HG03045 (cell line): Measurements from ENCODE around the gene BTG3.

Experiments used
- ATAC-seq: cut with Tn5 transposase; IDR thresholded peaks from one replicate; pipeline ENCODE4 v1.9.1; 2021; ENCODE audit warnings: mild to moderate bottlenecking, moderate library complexity; ENCODE audit not compliant: unreplicated experiment

BTG3 gene

DNA sequence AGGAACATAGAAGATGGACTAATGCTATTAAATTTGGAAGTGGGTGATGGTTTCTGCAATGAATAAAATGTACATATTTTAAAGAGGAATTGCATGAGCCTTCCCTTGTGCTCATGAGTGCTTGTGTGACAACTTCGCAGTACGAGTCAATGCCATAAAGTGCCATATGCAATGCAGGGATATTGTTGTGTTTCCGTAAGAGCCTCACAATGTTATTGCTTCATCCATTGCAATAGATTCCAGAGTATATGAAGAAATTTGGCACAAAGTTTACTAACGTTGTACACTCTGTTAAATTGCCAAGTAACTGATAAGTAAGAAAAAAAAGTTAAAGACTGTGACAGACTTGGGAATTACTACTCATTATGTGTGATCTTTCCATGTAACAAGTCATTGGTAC is 22.3 kb downstream of the BTG3 start:
- no peak for ATAC-seq

DNA sequence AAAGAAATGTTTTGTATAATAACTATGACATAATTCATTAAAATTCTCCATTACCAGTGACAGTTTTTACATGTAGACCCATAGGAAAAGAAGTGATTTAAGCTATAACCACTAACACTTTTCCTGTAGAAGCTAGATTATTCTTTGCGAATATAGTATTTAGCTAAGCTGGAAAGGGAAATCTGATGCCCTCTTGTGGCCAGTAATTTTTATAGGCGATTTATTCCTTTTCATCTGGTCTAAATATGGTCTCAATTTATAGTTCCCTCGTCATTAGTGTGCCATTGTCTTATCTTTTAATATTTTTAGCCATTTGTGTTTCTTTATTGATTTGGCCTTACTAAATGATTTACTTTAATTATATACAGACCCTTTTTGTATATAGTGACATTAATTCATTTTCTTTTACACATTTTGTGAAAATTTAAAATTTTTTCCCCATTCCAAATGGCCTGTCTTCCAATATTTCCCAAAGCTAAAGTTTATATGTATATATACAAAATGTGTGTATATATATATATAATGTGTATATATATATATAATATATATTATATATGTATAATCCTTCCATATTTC is 26.7 kb downstream of the BTG3 start:
- ATAC-seq = no peak

DNA sequence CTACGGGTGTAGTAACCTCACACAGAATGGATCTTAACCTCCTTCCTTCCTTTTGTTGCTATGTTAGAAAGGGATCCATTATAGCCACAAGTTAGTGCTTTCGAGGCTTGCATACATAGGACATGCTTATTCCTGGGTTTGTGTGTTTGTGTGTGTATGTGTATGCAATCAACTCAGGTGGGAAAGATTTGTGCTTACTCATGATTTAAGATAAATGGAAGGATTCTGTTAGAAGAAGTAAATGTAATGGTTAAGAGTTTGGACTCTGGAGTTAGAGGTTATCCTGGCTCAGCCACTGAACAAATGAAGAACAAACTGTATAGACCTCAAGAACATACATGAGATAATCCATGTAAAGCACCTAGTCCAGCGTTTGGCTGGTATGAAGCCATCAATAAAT is 28.8 kb downstream of the BTG3 start:
- ATAC-seq = no peak

DNA sequence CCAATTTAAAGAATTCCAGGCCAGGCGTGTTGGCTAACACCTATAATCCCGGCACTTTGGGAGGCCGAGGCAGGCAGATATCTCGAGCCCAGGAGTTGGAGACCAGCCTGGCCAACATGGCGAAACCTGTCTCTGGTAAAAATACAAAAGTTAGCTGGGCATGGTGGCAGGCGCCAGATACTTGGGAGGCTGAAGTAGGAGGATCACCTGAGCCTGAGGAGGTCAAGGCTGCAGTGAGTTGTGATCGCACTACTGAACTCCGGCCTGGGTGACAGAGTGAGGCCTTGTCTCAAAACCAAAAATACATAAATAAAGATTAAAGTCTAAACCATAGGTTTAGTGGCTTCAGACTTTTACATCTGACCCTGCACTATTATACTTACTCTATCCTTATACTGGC is 32.4 kb downstream of the BTG3 start:
- no peak for ATAC-seq

DNA sequence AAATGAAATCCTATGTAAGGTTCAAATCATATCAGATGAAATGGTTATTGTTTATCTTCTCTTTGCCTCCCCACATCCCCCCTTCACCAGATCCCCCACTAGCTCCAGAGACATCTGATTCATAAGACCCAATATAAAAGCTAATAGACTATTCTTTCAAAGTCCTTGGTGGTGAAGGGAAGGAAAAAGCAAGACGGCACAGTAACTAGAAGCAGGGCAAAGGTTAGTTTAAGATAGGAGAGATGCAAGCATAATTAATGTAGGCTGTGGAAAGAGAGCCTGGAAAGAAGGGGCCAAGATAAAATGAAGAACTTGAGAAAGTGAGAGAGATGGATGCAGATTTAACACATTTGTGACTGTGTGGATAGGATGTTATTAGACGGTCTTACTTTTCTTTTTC is 33.8 kb downstream of the BTG3 start:
- no peak for ATAC-seq

DNA sequence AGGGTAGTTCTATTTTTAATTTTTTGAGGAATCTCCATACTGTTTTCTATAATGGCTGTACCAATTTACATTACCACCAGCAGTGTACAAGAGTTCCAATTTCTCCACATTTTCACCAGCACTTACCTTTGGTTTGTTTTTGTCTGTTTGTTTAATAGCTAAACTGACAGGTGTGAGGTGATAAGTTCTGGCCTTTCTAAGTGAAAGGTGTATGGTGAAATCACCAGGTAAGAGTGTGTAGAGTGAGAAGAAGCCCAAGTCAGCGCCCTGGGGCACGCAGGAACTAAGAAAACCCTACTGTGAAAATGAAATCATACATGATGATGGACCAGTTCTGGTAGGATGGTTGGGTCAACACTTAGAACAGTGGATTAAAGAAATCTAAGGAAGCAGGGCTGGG is 34.5 kb downstream of the BTG3 start:
- ATAC-seq = no peak

DNA sequence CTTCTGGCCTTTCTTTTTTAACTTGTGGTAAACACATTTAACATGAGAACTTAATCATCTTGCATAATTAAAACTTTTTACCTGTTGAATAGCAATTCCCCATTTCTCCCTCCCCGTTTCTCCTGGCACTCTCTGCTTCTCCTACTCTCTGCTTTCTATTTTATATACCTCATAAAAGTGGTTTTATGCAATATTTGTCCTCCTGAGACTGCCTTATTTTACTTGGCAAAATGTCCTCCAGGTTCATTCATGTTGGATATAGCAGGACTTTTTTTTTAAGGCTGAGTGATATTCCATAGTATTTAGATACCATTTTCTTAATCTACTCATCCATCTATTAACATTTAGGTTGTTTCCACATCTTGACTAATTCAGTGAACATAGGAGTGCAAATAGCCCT is 35.0 kb downstream of the BTG3 start:
- no peak for ATAC-seq

DNA sequence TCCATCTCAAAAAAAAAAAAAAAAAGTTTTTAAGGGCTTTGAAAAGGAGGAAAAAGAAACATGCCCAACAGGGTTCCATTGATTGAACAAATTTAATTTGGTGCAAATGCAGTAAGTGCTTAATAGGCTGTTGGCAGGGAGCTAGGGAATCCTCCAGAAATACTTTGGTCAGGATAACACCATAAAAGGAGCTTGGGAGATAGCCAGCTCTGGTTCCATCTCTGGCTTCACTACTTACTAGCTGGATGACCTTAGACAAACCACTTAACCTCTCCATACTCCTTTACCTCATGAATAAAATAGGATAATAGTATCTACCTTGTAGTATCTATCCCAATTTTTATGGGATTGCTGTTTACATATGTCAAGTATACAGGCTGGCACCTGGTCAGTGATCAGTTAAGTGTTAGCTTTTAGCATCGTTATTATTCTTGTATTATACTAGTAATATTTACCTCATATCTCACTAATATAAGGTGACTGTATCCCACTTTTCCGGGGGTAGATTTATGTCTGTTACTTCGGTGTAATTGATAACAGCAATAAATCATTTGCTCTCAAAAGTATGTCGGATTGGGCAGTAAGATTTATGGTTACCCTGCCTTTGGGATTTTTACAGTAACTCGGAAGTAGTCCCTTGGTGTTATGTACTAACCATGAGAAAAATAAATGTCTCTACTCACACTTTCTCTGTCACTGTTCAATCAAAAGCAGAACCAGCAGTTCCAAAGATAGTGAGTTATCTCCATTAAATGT is 36.4 kb downstream of the BTG3 start:
- no peak for ATAC-seq

DNA sequence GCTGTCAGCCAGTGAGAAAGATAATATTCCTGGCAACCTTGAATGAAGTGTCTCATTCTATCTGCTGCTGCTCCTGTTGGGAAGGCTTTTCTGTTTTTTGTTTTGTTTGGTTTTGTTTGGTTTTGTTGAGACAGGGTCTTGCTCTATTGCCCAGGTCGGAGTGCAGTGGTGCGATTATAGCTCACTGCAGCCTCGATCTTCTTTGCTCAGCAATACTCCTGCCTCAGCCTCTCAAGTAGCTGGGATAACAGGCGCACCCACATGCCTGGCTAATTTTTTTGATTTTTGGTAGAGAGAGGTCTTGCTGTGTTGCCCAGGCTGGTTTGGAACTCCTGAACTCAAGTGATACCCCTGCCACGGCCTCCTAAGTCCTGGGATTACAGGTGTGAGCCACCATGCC is 37.6 kb downstream of the BTG3 start:
- no peak for ATAC-seq

DNA sequence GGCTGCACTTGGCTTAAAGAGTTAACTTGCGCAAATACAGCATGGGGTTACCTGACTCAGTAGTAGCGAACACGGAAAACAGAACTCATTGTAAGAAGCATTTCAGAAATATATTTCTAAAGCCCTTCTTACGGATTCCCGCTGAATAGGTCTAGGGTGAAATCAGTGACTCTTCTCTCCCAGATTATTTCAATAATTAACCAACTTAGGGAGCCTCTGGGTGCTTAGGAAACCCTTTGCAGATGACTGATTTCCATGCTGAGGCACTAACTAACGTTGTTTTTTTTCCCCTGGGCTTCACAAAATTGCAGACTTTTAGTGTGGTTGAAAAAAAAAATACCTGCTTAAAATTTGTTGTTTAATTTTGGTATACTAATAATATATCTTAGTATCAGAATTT is 40.3 kb downstream of the BTG3 start:
- no peak for ATAC-seq

DNA sequence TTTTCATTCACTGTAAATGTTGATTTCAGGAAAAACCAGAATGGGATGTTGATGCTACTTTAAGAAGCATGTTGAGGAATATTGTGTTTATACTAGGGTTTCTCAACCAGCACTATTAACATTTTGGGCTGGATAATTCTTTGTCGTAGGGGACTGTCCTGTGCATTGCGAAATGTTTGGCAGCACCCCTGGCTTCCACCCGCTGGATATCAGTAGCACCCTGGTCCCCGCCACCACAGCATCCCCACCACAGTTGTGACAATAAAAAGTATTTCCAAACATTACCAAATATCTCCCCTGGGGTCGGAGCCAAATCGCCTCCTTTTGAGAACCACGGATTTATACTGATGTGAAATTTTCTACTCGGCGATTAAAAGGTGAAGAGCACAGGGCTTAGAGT is 41.9 kb downstream of the BTG3 start:
- ATAC-seq = no peak

DNA sequence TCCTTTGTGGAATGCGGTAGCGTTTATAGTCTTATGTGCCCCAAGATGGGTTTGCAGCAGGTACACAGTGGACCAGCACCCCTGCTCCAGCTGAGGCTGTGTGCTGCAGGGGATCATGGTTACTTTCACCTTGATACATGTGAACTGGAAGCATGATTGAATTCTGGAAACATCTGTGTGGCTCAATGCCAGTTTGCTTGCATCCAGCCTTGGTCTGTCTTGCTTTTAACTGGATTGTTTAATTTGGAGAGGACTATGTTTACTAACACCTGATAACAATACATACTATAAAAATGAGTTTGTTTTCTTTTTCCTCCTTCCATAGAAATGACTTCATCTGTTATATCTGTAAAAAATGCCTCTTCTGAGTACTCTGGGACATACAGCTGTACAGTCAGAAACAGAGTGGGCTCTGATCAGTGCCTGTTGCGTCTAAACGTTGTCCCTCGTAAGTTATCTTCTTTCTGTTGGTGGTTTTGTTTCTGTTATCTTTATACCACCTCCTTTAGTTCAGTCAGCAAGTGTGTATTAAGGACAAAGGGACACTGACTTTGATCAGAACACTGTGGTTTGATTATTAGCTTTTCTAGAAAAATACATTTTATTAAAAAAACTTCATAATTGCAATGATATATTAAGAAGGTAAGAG is 52.2 kb downstream of the BTG3 start:
- no peak for ATAC-seq

DNA sequence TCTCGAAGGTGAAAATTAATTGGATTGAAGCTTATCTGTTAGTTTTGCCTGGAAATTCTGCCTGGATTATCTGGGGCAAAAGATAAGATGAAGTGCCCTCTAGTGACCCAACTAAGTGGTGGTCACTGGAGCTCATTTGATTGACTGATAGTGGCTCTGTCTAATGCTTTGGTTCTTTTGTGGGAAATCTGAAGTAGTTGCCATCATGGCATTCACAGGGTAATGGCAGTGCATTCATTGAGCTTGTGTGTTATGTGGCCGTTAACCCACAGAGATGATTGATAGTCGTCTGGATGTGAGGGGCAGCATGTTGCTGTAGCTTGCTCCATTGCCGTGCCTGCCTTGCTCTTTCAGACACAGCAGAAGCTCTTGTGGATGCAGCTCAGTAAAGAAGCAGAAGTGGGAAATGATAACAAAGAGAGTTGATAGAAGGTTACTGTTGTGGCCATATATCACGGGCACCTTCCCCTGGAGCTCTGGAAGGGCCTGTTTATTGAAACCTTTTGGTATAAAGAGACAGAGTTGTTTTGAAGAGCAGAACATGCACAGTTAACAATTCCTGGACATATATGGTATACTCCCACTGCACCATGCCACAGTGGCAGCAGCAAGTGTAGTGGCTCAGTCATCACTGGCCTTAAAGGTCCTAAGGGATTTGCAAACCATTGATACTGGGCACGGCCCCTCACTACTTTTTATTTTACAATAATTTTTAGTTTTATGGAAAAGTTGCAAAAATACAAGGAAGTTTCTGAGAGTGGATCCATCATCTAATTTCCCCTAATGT is 57.8 kb downstream of the BTG3 start:
- ATAC-seq = no peak

DNA sequence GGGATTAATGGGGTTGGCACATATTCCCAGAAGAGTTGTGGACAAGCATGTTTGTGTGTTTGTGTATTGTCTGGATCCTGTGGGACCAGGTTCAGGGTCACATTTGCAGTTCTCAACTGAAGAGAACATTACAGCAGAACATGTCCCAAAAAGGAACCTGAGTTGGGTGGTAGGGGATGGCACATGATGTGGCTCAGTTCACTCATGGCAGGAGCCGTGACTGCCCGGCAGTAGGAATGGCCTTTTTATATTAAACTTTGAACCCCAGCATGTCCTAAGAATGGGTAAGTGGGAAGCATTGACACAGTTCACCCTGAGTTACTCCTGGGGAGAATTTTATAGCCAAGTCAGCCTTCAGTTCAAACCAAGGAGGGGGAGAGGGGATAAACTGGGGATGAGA is 58.6 kb downstream of the BTG3 start:
- ATAC-seq = no peak

DNA sequence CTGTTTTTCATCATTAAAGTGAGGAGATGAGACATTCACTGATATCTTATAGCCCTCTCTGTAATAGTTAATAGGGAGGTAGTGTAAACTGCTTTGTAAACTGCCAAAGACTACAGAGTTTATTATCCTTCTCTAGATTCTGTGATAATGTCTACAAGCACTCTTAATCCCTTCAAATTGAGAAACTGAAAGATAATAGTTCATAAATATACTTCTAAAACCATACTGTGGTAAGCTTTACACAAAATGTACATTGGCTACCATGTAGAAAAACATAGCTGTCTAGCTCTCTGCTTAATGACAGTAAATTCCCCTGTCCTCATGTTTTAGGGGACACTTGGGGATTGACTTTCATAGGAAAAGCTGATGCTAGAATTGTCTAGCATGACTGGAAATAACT is 60.3 kb downstream of the BTG3 start:
- ATAC-seq = no peak

DNA sequence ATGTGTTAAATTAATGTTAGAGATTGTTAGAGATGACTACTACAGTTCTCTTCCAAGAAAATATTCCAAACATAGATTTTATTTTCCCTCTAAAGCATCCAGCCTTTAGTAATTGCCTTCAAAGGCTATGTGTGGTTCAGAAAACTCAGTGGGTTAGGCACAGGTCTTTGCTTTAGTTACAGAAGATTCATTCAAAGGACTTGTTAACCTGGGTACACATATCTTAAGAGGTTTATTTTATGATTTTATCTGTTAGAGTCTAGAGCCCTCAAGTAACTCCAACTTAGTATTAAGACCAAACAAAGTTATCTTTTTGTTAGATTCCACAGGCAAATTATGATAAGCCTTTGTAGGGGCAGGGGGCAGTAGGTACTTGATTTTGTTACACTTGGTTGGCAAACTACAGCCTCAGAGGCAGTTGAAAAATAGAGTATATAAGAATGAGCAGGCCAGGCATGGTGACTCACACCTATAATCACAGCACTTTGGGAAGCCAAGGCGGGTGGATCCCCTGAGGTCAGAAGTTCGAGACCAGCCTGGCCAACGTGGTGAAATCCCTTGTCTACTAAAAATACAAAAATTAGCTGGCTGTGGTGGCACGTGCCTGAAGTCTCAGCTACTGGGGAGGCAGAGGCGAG is 61.9 kb downstream of the BTG3 start:
- ATAC-seq = no peak

DNA sequence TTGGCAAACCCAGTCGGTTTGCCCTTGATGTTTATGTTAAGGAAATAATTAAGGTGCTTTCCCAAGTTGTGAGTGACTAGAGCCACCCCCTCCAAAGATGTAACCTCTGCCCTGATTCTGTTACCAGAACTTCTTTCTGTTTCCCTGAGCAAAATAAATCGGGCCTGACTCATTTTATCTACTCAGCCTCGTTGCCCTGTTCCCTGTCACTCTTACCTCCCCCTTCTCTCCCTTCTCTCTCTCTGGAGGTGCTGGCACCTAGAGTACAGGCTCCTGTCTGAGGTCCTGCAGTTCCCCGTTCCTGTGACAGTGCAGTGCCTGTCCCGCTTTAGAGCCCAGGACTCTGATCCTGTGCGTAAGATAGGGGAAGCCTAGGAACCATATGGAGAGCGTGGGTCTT is 64.4 kb downstream of the BTG3 start:
- no peak for ATAC-seq

DNA sequence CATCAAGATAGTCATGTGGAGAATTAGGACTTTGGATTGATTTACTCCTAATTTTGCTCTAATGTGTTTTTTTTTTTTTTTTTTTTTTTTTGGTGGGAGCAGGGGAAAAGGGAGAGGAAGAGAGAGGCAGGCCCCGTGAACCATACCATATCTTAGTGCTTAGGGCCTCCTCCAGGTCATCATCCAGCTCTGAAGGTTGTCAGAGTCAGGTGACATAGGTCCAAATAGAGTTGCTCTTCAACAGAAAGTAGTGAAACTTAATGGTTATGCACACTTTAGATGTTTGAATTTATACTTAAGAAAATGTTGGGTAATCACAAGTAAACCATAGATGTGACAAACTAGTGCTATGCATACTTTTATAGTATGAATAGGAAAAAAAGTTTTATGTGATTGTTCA is 67.7 kb downstream of the BTG3 start:
- ATAC-seq = no peak
